GM20000 (cell line): ENCODE measurements around the gene CD151.

ENCODE experiments used
- DNase-seq: peaks from one replicate; pipeline ENCODE4 v3.0.0; 2012; ENCODE audit warnings: low spot score
- TF ChIP-seq, protein P1 (sequence below): IDR thresholded peaks from 2 replicates; pipeline ENCODE4 v1.5.1; 2012; ENCODE audit warnings: mild to moderate bottlenecking, control low read depth; ENCODE audit errors: extremely low read depth, missing control alignments

CD151 gene

GRCh38 chr11:799641-800316 is 33.0 kb upstream of the CD151 start:
- no peak for DNase-seq
- TF ChIP-seq, protein P1, sequence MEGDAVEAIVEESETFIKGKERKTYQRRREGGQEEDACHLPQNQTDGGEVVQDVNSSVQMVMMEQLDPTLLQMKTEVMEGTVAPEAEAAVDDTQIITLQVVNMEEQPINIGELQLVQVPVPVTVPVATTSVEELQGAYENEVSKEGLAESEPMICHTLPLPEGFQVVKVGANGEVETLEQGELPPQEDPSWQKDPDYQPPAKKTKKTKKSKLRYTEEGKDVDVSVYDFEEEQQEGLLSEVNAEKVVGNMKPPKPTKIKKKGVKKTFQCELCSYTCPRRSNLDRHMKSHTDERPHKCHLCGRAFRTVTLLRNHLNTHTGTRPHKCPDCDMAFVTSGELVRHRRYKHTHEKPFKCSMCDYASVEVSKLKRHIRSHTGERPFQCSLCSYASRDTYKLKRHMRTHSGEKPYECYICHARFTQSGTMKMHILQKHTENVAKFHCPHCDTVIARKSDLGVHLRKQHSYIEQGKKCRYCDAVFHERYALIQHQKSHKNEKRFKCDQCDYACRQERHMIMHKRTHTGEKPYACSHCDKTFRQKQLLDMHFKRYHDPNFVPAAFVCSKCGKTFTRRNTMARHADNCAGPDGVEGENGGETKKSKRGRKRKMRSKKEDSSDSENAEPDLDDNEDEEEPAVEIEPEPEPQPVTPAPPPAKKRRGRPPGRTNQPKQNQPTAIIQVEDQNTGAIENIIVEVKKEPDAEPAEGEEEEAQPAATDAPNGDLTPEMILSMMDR, result no peak

GRCh38 chr11:800473-800872 is 32.3 kb upstream of the CD151 start:
- TF ChIP-seq, protein P1, result no peak
- no peak for DNase-seq

DNA sequence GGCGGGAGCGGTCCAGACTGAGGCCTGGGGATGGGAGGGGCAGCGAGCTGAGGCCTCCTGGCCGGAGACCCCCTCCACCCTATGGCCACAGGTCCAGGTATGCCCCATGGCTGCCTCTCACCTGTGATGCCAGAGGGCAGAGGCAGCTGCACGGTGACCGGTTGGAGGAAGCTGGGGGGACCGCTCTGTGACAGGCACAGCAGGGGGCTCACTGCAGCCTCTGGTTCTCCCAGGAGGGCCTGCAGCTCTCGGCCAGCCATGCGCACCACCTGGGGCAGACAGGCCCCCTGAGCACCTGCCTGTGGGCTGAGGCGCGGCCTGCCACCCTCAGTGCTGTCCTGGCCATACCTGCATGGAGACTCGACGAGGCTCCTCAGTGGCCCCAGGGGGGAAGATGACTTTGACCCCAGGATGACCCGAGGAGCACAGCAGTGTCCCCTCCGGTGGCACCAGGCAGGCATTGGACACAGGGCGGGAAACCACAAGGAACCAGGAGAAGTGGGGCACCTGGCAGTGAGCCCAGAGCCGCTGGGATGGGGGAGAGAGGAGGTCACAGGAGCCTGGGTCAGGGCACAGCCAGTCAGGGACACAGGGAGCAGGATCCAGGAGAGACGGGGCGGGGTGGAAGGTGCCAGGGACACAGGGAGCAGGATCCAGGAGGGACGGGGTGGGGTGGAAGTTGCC is 31.5 kb upstream of the CD151 start:
- TF ChIP-seq, protein P1, result no peak
- DNase-seq, result no peak

DNA sequence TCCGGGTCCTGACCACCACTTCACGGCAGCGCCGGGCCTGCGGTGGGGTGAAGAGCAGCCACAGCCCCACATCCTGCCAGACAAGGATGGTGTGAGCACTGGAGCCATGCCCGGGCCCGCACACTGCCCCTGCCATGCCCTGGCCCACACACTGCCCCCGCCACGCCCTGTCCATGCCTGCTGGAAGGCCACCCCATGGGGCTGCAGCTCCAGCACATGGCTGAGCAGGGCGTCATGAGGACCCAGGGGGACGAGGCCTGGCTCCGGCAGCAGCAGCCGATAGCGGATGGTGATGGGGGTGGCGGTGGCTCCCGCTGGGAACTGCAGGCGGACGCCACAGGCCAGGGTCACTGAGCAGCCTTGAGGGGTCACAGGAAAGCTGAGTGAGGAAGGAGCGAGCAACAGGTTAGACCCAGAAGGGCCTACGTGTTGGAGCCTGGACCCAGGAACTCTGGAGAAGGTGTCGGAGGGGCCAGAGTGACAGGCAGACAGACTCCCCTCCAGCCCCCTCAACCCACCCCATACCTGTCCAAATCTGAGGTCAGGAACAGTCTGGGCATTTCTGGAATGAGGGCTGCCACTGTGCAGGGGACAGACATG is 30.6 kb upstream of the CD151 start:
- DNase-seq, result no peak

GRCh38 chr11:802693-803466 is 29.9 kb upstream of the CD151 start:
- DNase-seq, result no peak
- TF ChIP-seq, protein P1, result no peak

More for the DNA sequence above, 30.6 kb upstream of the CD151 start:
- TF ChIP-seq, protein P1, result no peak

DNA sequence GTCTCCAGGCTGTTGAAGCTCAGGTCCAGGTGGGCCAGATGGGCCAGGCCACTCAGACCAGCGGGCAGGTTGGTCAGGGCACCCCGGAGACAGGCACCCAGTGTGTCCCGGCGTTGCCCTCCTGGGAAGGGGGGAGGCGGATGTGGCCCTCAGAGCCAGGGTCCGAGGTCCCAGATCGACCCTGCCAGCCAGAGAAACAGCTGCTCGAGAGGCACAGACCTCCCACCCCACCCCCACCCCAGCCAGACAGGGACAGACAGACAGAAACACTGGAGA is 29.3 kb upstream of the CD151 start:
- DNase-seq, result no peak
- TF ChIP-seq, protein P1, result no peak
